Prostate gland (tissue), 2 donors: ENCODE data around the gene THBS1. TPM values are rescaled to one million over a fixed set of nuclear protein-coding genes. Genes with fewer than 3 reads are reported as not detected.

Experiments
- DNase-seq: peaks from one replicate; pipeline ENCODE4 v3.0.0-alpha.2; 2019; ENCODE audit warnings: low spot score
- H3K27ac ChIP-seq, 2 donors: fragments of 200-600 bp; sonication (generic); 2 replicates each; pipeline ENCODE4 v1.5.1; 2017 to 2019
- H3K27me3 ChIP-seq: fragments of 200-600 bp; sonication (generic); replicated peaks from 2 replicates; pipeline ENCODE4 v1.5.1; 2019; ENCODE audit not compliant: insufficient read depth
- H3K36me3 ChIP-seq, 2 donors: fragments of 200-600 bp; sonication (generic); 1 replicate in 1 of 2; 2 replicates in 1 of 2; pipeline versions ENCODE4 v1.5.1 to v1.8.1; 2017 to 2019
- H3K4me1 ChIP-seq: fragments of 200-600 bp; sonication (generic); replicated peaks from 2 replicates; pipeline ENCODE4 v1.5.1; 2019
- H3K4me3 ChIP-seq, 2 donors: fragments of 200-600 bp; sonication (generic); 2 replicates each; pipeline ENCODE4 v1.5.1; 2017 to 2019
- H3K9me3 ChIP-seq: fragments of 200-600 bp; sonication (generic); 2 replicates; pipeline ENCODE4 v1.5.1; 2017
- POLR2A ChIP-seq: fragments of 450-650 bp; IDR thresholded peaks from one replicate; pipeline ENCODE4 v1.6.1; 2016; ENCODE audit warnings: antibody characterized with exemption, mild to moderate bottlenecking
- POLR2AphosphoS5 ChIP-seq: sonication (generic); formaldehyde crosslinking; IDR thresholded peaks from one replicate; pipeline ENCODE4 v1.6.1; 2017; ENCODE audit warnings: antibody characterized with exemption
- WGBS: methylation state at CpG from one replicate; pipeline ENCODE4 v1.1.5; 2018; 5-methylcytosine and 5-hydroxymethylcytosine counted together
- intact Hi-C: fragments of 100-400 bp; cut with DNase I; formaldehyde crosslinking; loops from one replicate; pipeline ENCODE4 v1.14.2; 2022
- total RNA-seq, 2 donors: library from RNA; depleted of rRNA; stranded (reverse); fragments of >200 nt; gene quantifications; one replicate each; pipeline ENCODE4 v1.1.0, GENCODE V29; 2016
- TF ChIP-seq, protein P1 (sequence below), 4 experiments: fragments of 200-600 bp in 2 of 4; fragments of 450-650 bp in 2 of 4; sonication (generic) in 2 of 4; IDR thresholded peaks; 1 replicate in 3 of 4; 2 replicates in 1 of 4; pipeline ENCODE4 v1.5.1; 2016 to 2019; ENCODE audit warnings: antibody characterized with exemption in 4 of 4, mild to moderate bottlenecking in 2 of 4, moderate library complexity in 2 of 4

Gene THBS1
- total RNA-seq, 2 donors from 2014 or later = 50.1 to 95.7 TPM

- peaks cover 12% of the 10 kb centered on the region for H3K4me1 ChIP-seq
Observed at GRCh38 chr15:39556461-39556860, 24.4 kb upstream of the THBS1 start.

GRCh38 chr15:39558421-39558820 lies 22.5 kb upstream of the THBS1 start:
- no peaks in the 10 kb centered on the region for H3K27me3 ChIP-seq
- peak; percentile 24 for DNase-seq
- H3K27ac ChIP-seq = no peak overlapping the region
- no peak overlapping the region for H3K4me3 ChIP-seq
- no peaks in the 10 kb centered on the region for H3K36me3 ChIP-seq
- intact Hi-C loops = no loop called here
- no peaks in the 10 kb centered on the region for H3K9me3 ChIP-seq
- 59% methylated on average over 3 of the region's 3 CpGs for WGBS
- peak; percentile 17 for TF ChIP-seq POLR2AphosphoS5
- TF ChIP-seq, protein P1, sequence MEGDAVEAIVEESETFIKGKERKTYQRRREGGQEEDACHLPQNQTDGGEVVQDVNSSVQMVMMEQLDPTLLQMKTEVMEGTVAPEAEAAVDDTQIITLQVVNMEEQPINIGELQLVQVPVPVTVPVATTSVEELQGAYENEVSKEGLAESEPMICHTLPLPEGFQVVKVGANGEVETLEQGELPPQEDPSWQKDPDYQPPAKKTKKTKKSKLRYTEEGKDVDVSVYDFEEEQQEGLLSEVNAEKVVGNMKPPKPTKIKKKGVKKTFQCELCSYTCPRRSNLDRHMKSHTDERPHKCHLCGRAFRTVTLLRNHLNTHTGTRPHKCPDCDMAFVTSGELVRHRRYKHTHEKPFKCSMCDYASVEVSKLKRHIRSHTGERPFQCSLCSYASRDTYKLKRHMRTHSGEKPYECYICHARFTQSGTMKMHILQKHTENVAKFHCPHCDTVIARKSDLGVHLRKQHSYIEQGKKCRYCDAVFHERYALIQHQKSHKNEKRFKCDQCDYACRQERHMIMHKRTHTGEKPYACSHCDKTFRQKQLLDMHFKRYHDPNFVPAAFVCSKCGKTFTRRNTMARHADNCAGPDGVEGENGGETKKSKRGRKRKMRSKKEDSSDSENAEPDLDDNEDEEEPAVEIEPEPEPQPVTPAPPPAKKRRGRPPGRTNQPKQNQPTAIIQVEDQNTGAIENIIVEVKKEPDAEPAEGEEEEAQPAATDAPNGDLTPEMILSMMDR (IDR thresholded peaks at IDR 0.05) = no peak
- peaks cover 3% of the 10 kb centered on the region for H3K4me1 ChIP-seq

More at GRCh38 chr15:39556461-39556860, 24.4 kb upstream of the THBS1 start:
- Histone ChIP-seq H3K27me3 (no peaks in the 10 kb centered on the region), H3K9me3 (no peaks in the 10 kb centered on the region), H3K36me3 (no peaks in the 10 kb centered on the region), H3K4me3 (no peak overlapping the region), H3K27ac (no peak overlapping the region)
- peak; percentile 33 for TF ChIP-seq POLR2AphosphoS5
- TF ChIP-seq, protein P1 (IDR thresholded peaks at IDR 0.05) = no peak
- 37% methylated on average over 7 of the region's 7 CpGs for WGBS
- DNase-seq = peak; percentile 36
- intact Hi-C loops = loop anchor here (2.0 kb wide), 1 partner anchor 22 kb away; no protein-coding TSS in a partner anchor

- H3K9me3 ChIP-seq = no peaks in the 10 kb centered on the region
- no peak for DNase-seq
- no peak overlapping the region for H3K27ac ChIP-seq
- WGBS = 84% methylated on average over 4 of the region's 4 CpGs
- no peaks in the 10 kb centered on the region for H3K36me3 ChIP-seq
- no peaks in the 10 kb centered on the region for H3K4me1 ChIP-seq
- H3K27me3 ChIP-seq = no peaks in the 10 kb centered on the region
- no peak overlapping the region for H3K4me3 ChIP-seq
- TF ChIP-seq POLR2AphosphoS5 (no peak), POLR2A (no peak)
- TF ChIP-seq, protein P1 (IDR thresholded peaks at IDR 0.05) = no peak
- intact Hi-C loops = no loop called here
Observed at GRCh38 chr15:39564972-39565665, 15.8 kb upstream of the THBS1 start.

- WGBS = 88% methylated on average over 2 of the region's 2 CpGs
- no peaks in the 10 kb centered on the region for H3K9me3 ChIP-seq
- H3K27ac ChIP-seq = no peak overlapping the region
- no peak for DNase-seq
- intact Hi-C loops = no loop called here
- no peaks in the 10 kb centered on the region for H3K36me3 ChIP-seq
- no peak overlapping the region for H3K4me3 ChIP-seq
- H3K4me1 ChIP-seq = no peaks in the 10 kb centered on the region
- no peaks in the 10 kb centered on the region for H3K27me3 ChIP-seq
- TF ChIP-seq POLR2AphosphoS5 (no peak), POLR2A (no peak)
- TF ChIP-seq, protein P1 (IDR thresholded peaks at IDR 0.05) = no peak
Observed at GRCh38 chr15:39565851-39566250, 15.0 kb upstream of the THBS1 start.

GRCh38 chr15:39573287-39573686 lies 7.6 kb upstream of the THBS1 start:
- Histone ChIP-seq H3K4me1 (peaks cover 5% of the 10 kb centered on the region), H3K4me3 (no peak overlapping the region), H3K36me3 (no peaks in the 10 kb centered on the region), H3K27me3 (no peaks in the 10 kb centered on the region), H3K27ac (peak overlapping the region in 1 of 2 donors; percentile 23), H3K9me3 (no peaks in the 10 kb centered on the region)
- intact Hi-C loops = loop anchor here (5.0 to 10.0 kb wide), 4 partner anchors 126 to 698 kb away; no protein-coding TSS in a partner anchor
- whole genome bisulfite sequencing = 87% methylated on average over 2 of the region's 2 CpGs
- no peak for TF ChIP-seq POLR2AphosphoS5
- no peak for DNase-seq
